H7 (cell line): Measurements from ENCODE around the gene CECR2. TPM values are rescaled to one million over a fixed set of nuclear protein-coding genes. Genes with fewer than 3 reads are reported as not detected.
A peak's percentile ranks its signal among the peaks of the same experiment; 100 is the strongest.
"Not testable (repeated sequence)": the region's sequence is repeated elsewhere in the genome, so short reads cannot be mapped to it uniquely, and the experiment has no call there.

Experiments used
- DNase-seq: peaks from one replicate; pipeline ENCODE4 v3.0.0; 2012
- H3K27me3 ChIP-seq: 2 replicates; pipeline ENCODE4 v1.6.0; 2011; ENCODE audit warnings: mild to moderate bottlenecking, low read length; ENCODE audit not compliant: control insufficient read depth, insufficient read depth
- H3K36me3 ChIP-seq: replicated peaks from 2 replicates; pipeline ENCODE4 v1.5.1; 2011; ENCODE audit warnings: low read length; ENCODE audit not compliant: control insufficient read depth, insufficient read depth
- H3K4me3 ChIP-seq: 2 replicates; pipeline ENCODE4 v1.5.1; 2011; ENCODE audit warnings: low read depth, mild to moderate bottlenecking, control low read depth, low read length, moderate library complexity; ENCODE audit not compliant: insufficient read depth
- total RNA-seq: library from RNA; depleted of rRNA; stranded (reverse); fragments of >200 nt; shearing (Covaris generic); gene quantifications from 2 replicates; pipeline ENCODE4 v1.2.3, GENCODE V29; 2014

Gene CECR2
- total RNA-seq, 1 experiment from 2014 or later = 50.0 TPM

- no peak for DNase-seq
- H3K4me3 ChIP-seq = no peak overlapping the region
- H3K36me3 ChIP-seq = peaks cover 24% of the 10 kb centered on the region
- H3K27me3 ChIP-seq = no peaks in the 10 kb centered on the region
Measured at GRCh38 chr22:17513612-17514011, 144.4 kb downstream of the CECR2 start.

DNA sequence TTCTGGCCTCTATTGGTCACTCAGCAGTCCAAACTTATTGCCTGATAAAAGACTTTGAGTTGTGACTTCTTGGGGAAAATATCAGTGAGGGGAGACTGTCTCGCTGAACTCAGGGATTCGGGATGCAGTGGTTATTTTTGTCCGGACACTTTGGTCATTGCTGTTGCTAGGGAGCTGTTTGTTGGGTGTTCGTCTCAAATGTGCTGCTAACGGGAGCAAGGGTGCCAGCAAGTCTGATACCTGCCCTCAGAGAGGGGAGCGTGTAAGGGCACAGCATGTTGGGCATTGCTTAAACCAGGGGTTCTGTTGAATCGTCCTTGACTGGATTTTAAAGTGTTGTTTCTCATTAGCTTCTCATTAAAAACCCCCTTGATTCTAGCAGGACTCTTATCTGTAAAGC, 144.8 kb downstream of the CECR2 start:
- Histone ChIP-seq H3K4me3 (no peak overlapping the region), H3K36me3 (peaks cover 24% of the 10 kb centered on the region), H3K27me3 (no peaks in the 10 kb centered on the region)
- DNase-seq = no peak

DNA sequence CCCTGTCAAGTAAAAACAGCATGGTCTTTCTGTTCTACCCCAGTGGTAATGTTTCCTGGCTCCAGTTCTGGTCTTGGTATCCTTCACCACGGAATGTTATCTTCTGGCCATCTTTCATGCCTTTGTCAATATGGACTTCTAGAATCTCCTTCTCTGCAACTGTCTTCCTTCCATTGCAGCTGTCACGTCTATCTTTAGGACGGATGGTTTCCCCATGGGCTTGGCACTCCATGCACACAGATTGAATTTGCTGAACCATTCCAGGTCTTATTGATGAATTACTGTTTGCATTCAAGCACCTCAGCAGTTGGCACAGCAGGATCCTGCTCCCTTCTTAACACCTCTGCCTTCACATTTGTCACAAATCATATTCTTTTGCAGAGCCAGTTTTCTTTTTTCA, 149.1 kb downstream of the CECR2 start:
- Histone ChIP-seq H3K36me3 (peaks cover 9% of the 10 kb centered on the region), H3K27me3 (no peaks in the 10 kb centered on the region), H3K4me3 (no peak overlapping the region)
- DNase-seq = no peak

DNA sequence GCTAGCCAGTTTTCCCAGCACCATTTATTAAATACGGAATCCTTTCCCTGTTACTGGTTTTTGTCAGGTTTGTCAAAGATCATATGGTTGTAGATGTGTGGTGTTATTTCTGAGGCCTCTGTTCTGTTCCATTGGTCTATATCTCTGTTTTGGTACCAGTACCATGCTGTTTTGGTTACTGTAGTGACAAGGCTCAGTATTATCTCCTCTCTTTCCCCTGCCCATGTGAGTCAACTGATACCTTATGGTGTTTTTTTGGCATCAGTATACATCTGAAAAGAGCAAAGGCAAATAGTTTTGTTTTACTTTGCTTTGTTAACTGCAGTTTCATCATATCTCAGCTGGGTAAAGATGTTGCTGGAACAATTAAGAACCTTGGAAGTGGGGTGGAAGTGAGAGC, 152.7 kb downstream of the CECR2 start:
- not testable (repeated sequence) for H3K4me3 ChIP-seq, H3K27me3 ChIP-seq, DNase-seq, H3K36me3 ChIP-seq

GRCh38 chr22:17523925-17524324, 154.7 kb downstream of the CECR2 start:
- Histone ChIP-seq H3K4me3 (no peak overlapping the region), H3K36me3 (peaks cover 8% of the 10 kb centered on the region), H3K27me3 (no peaks in the 10 kb centered on the region)
- DNase-seq = no peak

- H3K4me3 ChIP-seq = no peak overlapping the region
- DNase-seq = no peak
- H3K27me3 ChIP-seq = no peaks in the 10 kb centered on the region
- peaks cover 28% of the 10 kb centered on the region for H3K36me3 ChIP-seq
Measured at GRCh38 chr22:17536269-17536668, 167.0 kb downstream of the CECR2 start.

DNA sequence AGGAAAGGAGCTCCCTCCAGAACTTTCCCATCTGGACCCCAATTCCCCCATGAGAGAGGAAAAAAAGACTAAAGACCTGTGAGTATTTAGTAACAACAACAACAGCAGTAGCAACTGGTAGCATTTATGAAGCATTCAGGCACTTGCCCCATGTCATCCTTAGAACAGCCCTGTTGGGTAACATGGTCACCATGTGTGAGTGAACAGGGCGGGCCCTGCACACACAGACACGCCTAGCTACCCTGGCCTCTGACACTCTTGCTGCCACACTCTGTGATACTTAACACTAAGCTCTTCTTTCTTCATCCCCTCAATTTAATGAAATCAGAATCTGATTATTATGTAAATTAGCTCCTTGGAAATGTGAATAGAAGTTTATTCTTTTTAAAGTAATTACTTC, 167.9 kb downstream of the CECR2 start:
- H3K36me3 ChIP-seq = peaks cover 36% of the 10 kb centered on the region
- no peak overlapping the region for H3K4me3 ChIP-seq

GRCh38 chr22:17540481-17540880, 171.2 kb downstream of the CECR2 start:
- peaks cover 54% of the 10 kb centered on the region for H3K36me3 ChIP-seq
- no peaks in the 10 kb centered on the region for H3K27me3 ChIP-seq
- no peak overlapping the region for H3K4me3 ChIP-seq
- DNase-seq = peak; percentile 84

More for the DNA sequence above, 167.9 kb downstream of the CECR2 start:
- no peaks in the 10 kb centered on the region for H3K27me3 ChIP-seq
- DNase-seq = no peak

- Histone ChIP-seq H3K36me3 (peaks cover 54% of the 10 kb centered on the region), H3K4me3 (no peak overlapping the region), H3K27me3 (no peaks in the 10 kb centered on the region)
- no peak for DNase-seq
Measured at GRCh38 chr22:17541476-17541875, 172.2 kb downstream of the CECR2 start.

DNA sequence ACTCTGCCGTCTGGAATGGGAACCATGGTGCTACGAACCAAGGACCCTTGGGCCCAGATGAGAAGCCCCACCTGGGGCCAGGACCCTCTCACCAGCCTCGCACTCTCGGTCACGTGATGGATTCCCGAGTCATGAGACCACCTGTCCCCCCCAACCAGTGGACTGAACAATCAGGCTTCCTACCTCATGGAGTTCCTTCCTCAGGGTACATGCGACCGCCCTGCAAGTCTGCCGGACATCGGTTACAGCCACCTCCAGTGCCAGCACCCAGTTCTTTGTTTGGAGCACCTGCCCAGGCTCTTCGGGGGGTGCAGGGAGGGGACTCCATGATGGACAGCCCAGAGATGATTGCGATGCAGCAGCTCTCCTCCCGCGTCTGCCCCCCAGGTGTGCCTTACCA, 173.2 kb downstream of the CECR2 start:
- no peaks in the 10 kb centered on the region for H3K27me3 ChIP-seq
- H3K36me3 ChIP-seq = peaks cover 47% of the 10 kb centered on the region
- no peak overlapping the region for H3K4me3 ChIP-seq
- DNase-seq = no peak

DNA sequence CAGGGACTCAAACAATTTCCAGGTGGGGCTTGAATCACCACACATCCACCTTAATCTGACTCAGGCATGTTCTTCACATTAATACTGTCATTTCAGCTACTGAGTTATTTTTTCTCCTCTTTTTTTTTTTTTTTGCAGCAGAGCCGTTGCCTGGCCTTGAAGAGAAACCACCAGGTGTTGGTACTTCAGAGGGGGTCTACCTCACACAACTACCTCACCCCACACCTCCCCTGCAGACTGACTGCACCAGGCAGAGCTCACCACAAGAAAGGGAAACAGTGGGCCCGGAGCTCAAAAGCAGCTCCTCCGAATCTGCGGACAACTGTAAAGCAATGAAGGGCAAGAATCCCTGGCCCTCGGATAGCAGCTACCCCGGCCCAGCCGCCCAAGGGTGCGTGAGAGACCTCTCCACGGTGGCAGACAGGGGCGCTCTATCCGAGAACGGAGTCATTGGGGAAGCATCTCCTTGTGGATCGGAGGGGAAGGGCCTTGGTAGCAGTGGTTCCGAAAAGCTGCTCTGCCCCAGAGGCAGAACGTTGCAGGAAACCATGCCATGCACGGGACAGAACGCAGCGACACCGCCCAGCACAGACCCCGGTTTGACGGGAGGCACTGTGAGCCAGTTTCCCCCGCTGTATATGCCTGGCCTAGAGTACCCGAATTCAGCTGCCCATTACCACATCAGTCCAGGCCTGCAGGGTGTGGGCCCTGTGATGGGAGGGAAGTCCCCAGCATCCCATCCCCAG, 178.9 kb downstream of the CECR2 start:
- peaks cover 57% of the 10 kb centered on the region for H3K36me3 ChIP-seq
- DNase-seq = peak; percentile 43
- no peak overlapping the region for H3K4me3 ChIP-seq
- H3K27me3 ChIP-seq = no peaks in the 10 kb centered on the region

DNA sequence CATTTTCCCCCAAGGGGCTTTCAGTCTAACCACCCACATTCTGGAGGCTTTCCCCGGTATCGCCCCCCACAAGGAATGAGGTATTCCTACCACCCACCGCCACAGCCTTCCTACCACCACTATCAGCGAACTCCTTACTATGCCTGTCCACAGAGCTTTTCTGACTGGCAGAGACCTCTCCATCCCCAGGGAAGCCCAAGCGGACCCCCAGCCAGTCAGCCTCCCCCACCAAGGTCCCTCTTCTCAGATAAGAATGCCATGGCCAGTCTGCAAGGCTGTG, 179.4 kb downstream of the CECR2 start:
- H3K27me3 ChIP-seq = no peaks in the 10 kb centered on the region
- DNase-seq = no peak
- H3K36me3 ChIP-seq = peaks cover 59% of the 10 kb centered on the region
- no peak overlapping the region for H3K4me3 ChIP-seq

DNA sequence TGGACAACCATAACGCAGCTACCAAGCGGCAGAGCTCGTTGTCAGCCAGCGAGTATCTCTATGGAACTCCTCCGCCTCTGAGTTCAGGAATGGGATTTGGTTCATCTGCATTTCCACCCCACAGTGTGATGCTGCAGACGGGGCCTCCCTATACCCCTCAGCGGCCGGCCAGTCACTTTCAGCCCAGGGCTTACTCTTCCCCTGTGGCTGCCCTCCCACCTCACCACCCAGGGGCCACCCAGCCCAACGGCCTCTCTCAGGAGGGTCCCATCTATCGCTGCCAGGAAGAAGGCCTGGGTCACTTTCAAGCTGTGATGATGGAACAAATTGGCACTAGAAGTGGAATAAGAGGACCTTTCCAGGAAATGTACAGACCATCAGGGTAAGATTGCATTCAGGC, 179.9 kb downstream of the CECR2 start:
- DNase-seq = no peak
- Histone ChIP-seq H3K4me3 (no peak overlapping the region), H3K36me3 (peaks cover 57% of the 10 kb centered on the region), H3K27me3 (no peaks in the 10 kb centered on the region)

- H3K36me3 ChIP-seq = peaks cover 62% of the 10 kb centered on the region
- no peak for DNase-seq
- no peak overlapping the region for H3K4me3 ChIP-seq
- H3K27me3 ChIP-seq = no peaks in the 10 kb centered on the region
Measured at GRCh38 chr22:17549655-17550054, 180.4 kb downstream of the CECR2 start.

- no peak for DNase-seq
- no peaks in the 10 kb centered on the region for H3K27me3 ChIP-seq
- H3K36me3 ChIP-seq = peaks cover 71% of the 10 kb centered on the region
- no peak overlapping the region for H3K4me3 ChIP-seq
Measured at GRCh38 chr22:17552737-17553136, 183.5 kb downstream of the CECR2 start.

- Histone ChIP-seq H3K36me3 (peaks cover 59% of the 10 kb centered on the region), H3K4me3 (no peak overlapping the region), H3K27me3 (no peaks in the 10 kb centered on the region)
- no peak for DNase-seq
Measured at GRCh38 chr22:17554814-17555213, 185.6 kb downstream of the CECR2 start.
